ENCODE measurements around the gene TAF11L6.
A peak's percentile ranks its signal among the peaks of the same experiment; 100 is the strongest.
"Not testable (repeated sequence)": the region's sequence is repeated elsewhere in the genome, so short reads cannot be mapped to it uniquely, and the experiment has no call there.

Gene TAF11L6

GRCh38 chr5:17511775-17512325 is 16.6 kb upstream of the TAF11L6 start:
- no peak overlapping the region for H3K4me3 ChIP-seq (replicated peaks; ENCODE audit: low read depth, low read length)
- DNase-seq (ENCODE audit: low read depth): no peak
- no peak for TF ChIP-seq CTCF (IDR thresholded peaks at IDR 0.05; ENCODE audit: low read length, missing control alignments)

- H3K4me3 ChIP-seq (replicated peaks; ENCODE audit: low read depth, low read length); DNase-seq (ENCODE audit: low read depth): not testable (repeated sequence)
Measured at GRCh38 chr5:17517526-17517925, 10.9 kb upstream of the TAF11L6 start.

GRCh38 chr5:17518067-17518466 is 10.4 kb upstream of the TAF11L6 start, which contains the start of gene TAF11L3:
Gene TAF11L3 (plus strand): TSS chr5:17518367.
- not testable (repeated sequence) for H3K4me3 ChIP-seq (replicated peaks; ENCODE audit: low read depth, low read length)

GRCh38 chr5:17519508-17519907 is 9.0 kb upstream of the TAF11L6 start:
- not testable (repeated sequence) for H3K4me3 ChIP-seq (replicated peaks; ENCODE audit: low read depth, low read length); DNase-seq (ENCODE audit: low read depth)

More at GRCh38 chr5:17518067-17518466, 10.4 kb upstream of the TAF11L6 start, which contains the start of gene TAF11L3:
- not testable (repeated sequence) for DNase-seq (ENCODE audit: low read depth)

- not testable (repeated sequence) for H3K4me3 ChIP-seq (replicated peaks; ENCODE audit: low read depth, low read length); DNase-seq (ENCODE audit: low read depth)
Measured at GRCh38 chr5:17521501-17521900, 7.0 kb upstream of the TAF11L6 start, which contains the start of gene TAF11L4. Gene TAF11L4 (plus strand): TSS chr5:17521801.

- DNase-seq (ENCODE audit: low read depth); H3K4me3 ChIP-seq (replicated peaks; ENCODE audit: low read depth, low read length): not testable (repeated sequence)
Measured at GRCh38 chr5:17524935-17525334, 3.5 kb upstream of the TAF11L6 start, which contains the start of gene TAF11L5. Gene TAF11L5 (plus strand): TSS chr5:17525235.

GRCh38 chr5:17526504-17526903 is 2.0 kb upstream of the TAF11L6 start:
- DNase-seq (ENCODE audit: low read depth): peak; percentile 4
- not testable (repeated sequence) for H3K4me3 ChIP-seq (replicated peaks; ENCODE audit: low read depth, low read length)
